HepG2 (cell line): Measurements from ENCODE around the gene C19orf73. TPM values are rescaled to one million over a fixed set of nuclear protein-coding genes. Genes with fewer than 3 reads are reported as not detected.

Source experiments
- DMTF1 ChIP-seq: sonication (generic); formaldehyde crosslinking; IDR thresholded peaks from 2 replicates; pipeline ENCODE4 v1.4.0; 2020; ENCODE audit warnings: mild to moderate bottlenecking, missing genetic modification reagents
- ETV6 ChIP-seq: sonication (generic); formaldehyde crosslinking; conservative IDR thresholded peaks from 2 replicates; pipeline ENCODE4 v1.4.0; 2020; ENCODE audit warnings: missing genetic modification reagents
- EZH2 ChIP-seq: conservative IDR thresholded peaks from 2 replicates; pipeline ENCODE4 v1.6.1; 2012; ENCODE audit warnings: mild to moderate bottlenecking, low read depth, low read length, moderate library complexity
- FOSL1 ChIP-seq: sonication (generic); formaldehyde crosslinking; IDR thresholded peaks from 2 replicates; pipeline ENCODE4 v1.9.0; 2021; ENCODE audit warnings: missing genetic modification reagents, borderline replicate concordance
- GATA4 ChIP-seq: sonication (generic); IDR thresholded peaks from 2 replicates; pipeline ENCODE4 v1.6.1; 2016; ENCODE audit warnings: antibody characterized with exemption, low read depth, borderline replicate concordance
- HINFP ChIP-seq: sonication (generic); formaldehyde crosslinking; IDR thresholded peaks from 2 replicates; pipeline ENCODE4 v1.4.0; 2020; ENCODE audit warnings: low read depth, mild to moderate bottlenecking, missing genetic modification reagents
- HNRNPUL1 ChIP-seq: fragments of 200-400 bp; formaldehyde crosslinking; IDR thresholded peaks from 2 replicates; pipeline ENCODE4 v1.6.1; 2017; ENCODE audit warnings: low read depth, mild to moderate bottlenecking, low read length, moderate library complexity
- JARID2 ChIP-seq: sonication (generic); formaldehyde crosslinking; IDR thresholded peaks from 2 replicates; pipeline ENCODE4 v1.8.1; 2023; ENCODE audit warnings: missing genetic modification reagents, inconsistent platforms; ENCODE audit not compliant: insufficient replicate concordance
- JDP2 ChIP-seq: sonication (generic); formaldehyde crosslinking; IDR thresholded peaks from 2 replicates; pipeline ENCODE4 v1.8.1; 2022; ENCODE audit warnings: missing genetic modification reagents, borderline replicate concordance
- KDM1A ChIP-seq: IDR thresholded peaks from 2 replicates; pipeline ENCODE4 v1.6.1; 2016; ENCODE audit warnings: missing compliant biosample characterization
- KDM5B ChIP-seq: sonication (generic); formaldehyde crosslinking; IDR thresholded peaks from 2 replicates; pipeline ENCODE4 v1.4.0; 2020; ENCODE audit warnings: missing genetic modification reagents, mild to moderate bottlenecking, borderline replicate concordance
- KLF13 ChIP-seq: sonication (generic); formaldehyde crosslinking; IDR thresholded peaks from 2 replicates; pipeline ENCODE4 v1.4.0; 2020; ENCODE audit warnings: mild to moderate bottlenecking, missing genetic modification reagents
- MAX ChIP-seq: IDR thresholded peaks from 2 replicates; pipeline ENCODE4 v1.6.1; 2012; ENCODE audit warnings: inconsistent platforms
- NFIB ChIP-seq: sonication (generic); formaldehyde crosslinking; IDR thresholded peaks from 2 replicates; pipeline ENCODE4 v1.9.0; 2021; ENCODE audit warnings: missing genetic modification reagents, mild to moderate bottlenecking, borderline replicate concordance
- NR2F6 ChIP-seq, 2 experiments: IDR thresholded peaks; 2 replicates each; pipeline ENCODE4 v1.6.1; 2016; ENCODE audit warnings: antibody characterized with exemption in 1 of 2, mild to moderate bottlenecking in 1 of 2
- PCBP1 ChIP-seq: fragments of 200-400 bp; formaldehyde crosslinking; IDR thresholded peaks from 2 replicates; pipeline ENCODE4 v1.6.1; 2017; ENCODE audit warnings: mild to moderate bottlenecking, low read depth, low read length, borderline replicate concordance
- PRDM4 ChIP-seq: sonication (generic); formaldehyde crosslinking; IDR thresholded peaks from 2 replicates; pipeline ENCODE4 v1.9.0; 2021; ENCODE audit warnings: missing genetic modification reagents, borderline replicate concordance
- SATB2 ChIP-seq: sonication (generic); formaldehyde crosslinking; IDR thresholded peaks from 2 replicates; pipeline ENCODE4 v1.5.0; 2020; ENCODE audit warnings: missing genetic modification reagents
- SETDB1 ChIP-seq: sonication (generic); formaldehyde crosslinking; IDR thresholded peaks from 2 replicates; pipeline ENCODE4 v1.5.1; 2020; ENCODE audit warnings: missing genetic modification reagents, mild to moderate bottlenecking, borderline replicate concordance
- SRSF1 ChIP-seq: fragments of 200-400 bp; formaldehyde crosslinking; optimal IDR thresholded peaks from 2 replicates; pipeline ENCODE3; 2017; ENCODE audit warnings: mild to moderate bottlenecking, low read depth, low read length, moderate library complexity
- STAG1 ChIP-seq: sonication (generic); formaldehyde crosslinking; IDR thresholded peaks from 2 replicates; pipeline ENCODE4 v1.4.0; 2020; ENCODE audit warnings: missing genetic modification reagents
- THYN1 ChIP-seq: sonication (generic); formaldehyde crosslinking; IDR thresholded peaks from 2 replicates; pipeline ENCODE4 v1.8.1; 2023; ENCODE audit warnings: low read depth, mild to moderate bottlenecking, moderate library complexity, missing genetic modification reagents, borderline replicate concordance
- ZNF777 ChIP-seq: sonication (generic); formaldehyde crosslinking; IDR thresholded peaks from 2 replicates; pipeline ENCODE4 v1.4.0; 2020; ENCODE audit warnings: missing genetic modification reagents
- polyA plus RNA-seq, 8 experiments: library from polyadenylated mRNA; depleted of rRNA in 3 of 8; stranded (reverse) in 7 of 8; unstranded in 1 of 8; fragments of >200 nt; fragmentation: Illumina TruSeq in 4 of 8; extraction: Trizol in 4 of 8; gene quantifications; 2 replicates each; pipeline versions ENCODE4 v1.2.1 to v1.2.3, GENCODE V29; 2011 to 2016; ENCODE audit warnings: low read depth in 4 of 8, missing spikeins in 1 of 8, mixed read lengths in 1 of 8; ENCODE audit not compliant: insufficient read depth in 1 of 8
- total RNA-seq, 5 experiments: library from RNA; depleted of rRNA; stranded (reverse); fragments of >200 nt; fragmentation: Illumina TruSeq; extraction: Trizol; gene quantifications; 2 replicates each; pipeline ENCODE4 v1.2.3, GENCODE V29; 2016; ENCODE audit warnings: low read depth in 1 of 5

Gene C19orf73
- total and polyA plus RNA-seq, 2 of the 13 experiments (the other 11 are each of a cell fraction or from before 2014, with no cell fraction given): 1.4 to 1.5 TPM

GRCh38 chr19:49127674-49128544, 9.0 kb upstream of the C19orf73 start (continued):
- TF ChIP-seq HINFP (CRISPR knock-in tag): peak; percentile 96
- TF ChIP-seq ZNF777 (CRISPR knock-in tag): peak; percentile 90
- peak; percentile 98 for TF ChIP-seq KLF13 (CRISPR knock-in tag)
- peak; percentile 94 for TF ChIP-seq DMTF1 (CRISPR knock-in tag)
- peak; percentile 95 for TF ChIP-seq ETV6 (CRISPR knock-in tag)
- TF ChIP-seq SRSF1: peak; percentile 10
- peak; percentile 92; the same call in 1 of the 2 replicates for TF ChIP-seq PRDM4
- TF ChIP-seq SETDB1: peak; percentile 68; the same call in 1 of the 2 replicates
- peak; percentile 97 for TF ChIP-seq NFIB (CRISPR knock-in tag)
- peak; percentile 100 for TF ChIP-seq MAX
- TF ChIP-seq NR2F6 (IDR thresholded peaks at IDR 0.05): no peak
- peak; percentile 63; the same call in 1 of the 2 replicates for TF ChIP-seq NR2F6 (CRISPR knock-in tag; IDR thresholded peaks at IDR 0.05)
- no peak for TF ChIP-seq PCBP1
- TF ChIP-seq KDM5B (CRISPR knock-in tag): peak; percentile 100
- TF ChIP-seq STAG1 (CRISPR knock-in tag): peak; percentile 48
- no peak for TF ChIP-seq EZH2
- peak; percentile 90; the same call in 1 of the 2 replicates for TF ChIP-seq THYN1 (CRISPR knock-in tag)
- peak; percentile 86 for TF ChIP-seq JARID2
- TF ChIP-seq GATA4: no peak
- peak; percentile 68 for TF ChIP-seq FOSL1 (CRISPR knock-in tag)
- peak; percentile 93; the same call in 1 of the 2 replicates for TF ChIP-seq JDP2 (CRISPR knock-in tag)
- TF ChIP-seq KDM1A (CRISPR knock-in tag): peak; percentile 74; the same call in 1 of the 2 replicates
- no peak for TF ChIP-seq HNRNPUL1
- TF ChIP-seq SATB2 (CRISPR knock-in tag): peak; percentile 98
